HG02981 (cell line): ENCODE results near the gene DTX2.
"Not testable (repeated sequence)": the region's sequence is repeated elsewhere in the genome, so short reads cannot be mapped to it uniquely, and the experiment has no call there.

Experiments
- ATAC-seq: cut with Tn5 transposase; IDR thresholded peaks from one replicate; pipeline ENCODE4 v1.9.1; 2021; ENCODE audit warnings: mild to moderate bottlenecking, moderate library complexity; ENCODE audit not compliant: unreplicated experiment

The DTX2 gene

GRCh38 chr7:76485822-76486610 lies 24.5 kb downstream of the DTX2 start:
- ATAC-seq = peak; percentile 8

- ATAC-seq = peak; percentile 99
Measured at GRCh38 chr7:76486618-76487017, 25.1 kb downstream of the DTX2 start.

GRCh38 chr7:76487969-76488368 lies 26.5 kb downstream of the DTX2 start:
- not testable (repeated sequence) for ATAC-seq

- ATAC-seq = not testable (repeated sequence)
Measured at GRCh38 chr7:76492139-76492538, 30.6 kb downstream of the DTX2 start.

- not testable (repeated sequence) for ATAC-seq
Measured at GRCh38 chr7:76495717-76496116, 34.2 kb downstream of the DTX2 start.

- ATAC-seq = not testable (repeated sequence)
Measured at GRCh38 chr7:76497918-76498582, 36.5 kb downstream of the DTX2 start.

- ATAC-seq = not testable (repeated sequence)
Measured at GRCh38 chr7:76498583-76499200, 37.2 kb downstream of the DTX2 start.

GRCh38 chr7:76499201-76499923 lies 37.9 kb downstream of the DTX2 start:
- ATAC-seq = not testable (repeated sequence)

GRCh38 chr7:76499924-76500241 lies 38.4 kb downstream of the DTX2 start:
- not testable (repeated sequence) for ATAC-seq

GRCh38 chr7:76502224-76502623 lies 40.7 kb downstream of the DTX2 start:
- not testable (repeated sequence) for ATAC-seq

- ATAC-seq = not testable (repeated sequence)
Measured at GRCh38 chr7:76502836-76503235, 41.3 kb downstream of the DTX2 start.

- ATAC-seq = not testable (repeated sequence)
Measured at GRCh38 chr7:76503244-76503643, 41.7 kb downstream of the DTX2 start.

- ATAC-seq = not testable (repeated sequence)
Measured at GRCh38 chr7:76504351-76505167, 43.0 kb downstream of the DTX2 start.

GRCh38 chr7:76505168-76506080 lies 43.9 kb downstream of the DTX2 start:
- ATAC-seq = no peak

- ATAC-seq = no peak
Measured at GRCh38 chr7:76506081-76506440, 44.6 kb downstream of the DTX2 start.

- not testable (repeated sequence) for ATAC-seq
Measured at GRCh38 chr7:76506643-76507042, 45.1 kb downstream of the DTX2 start.

- ATAC-seq = no peak
Measured at GRCh38 chr7:76507723-76508406, 46.4 kb downstream of the DTX2 start.

GRCh38 chr7:76509931-76510877 lies 48.7 kb downstream of the DTX2 start, which contains the start of gene UPK3B:
Gene UPK3B, plus strand, starts transcription at chr7:76510552. Its CDS starts 101 bp downstream, at chr7:76510653.
- no peak for ATAC-seq
